ENCODE data around the gene ACRBP.

The ACRBP gene

DNA sequence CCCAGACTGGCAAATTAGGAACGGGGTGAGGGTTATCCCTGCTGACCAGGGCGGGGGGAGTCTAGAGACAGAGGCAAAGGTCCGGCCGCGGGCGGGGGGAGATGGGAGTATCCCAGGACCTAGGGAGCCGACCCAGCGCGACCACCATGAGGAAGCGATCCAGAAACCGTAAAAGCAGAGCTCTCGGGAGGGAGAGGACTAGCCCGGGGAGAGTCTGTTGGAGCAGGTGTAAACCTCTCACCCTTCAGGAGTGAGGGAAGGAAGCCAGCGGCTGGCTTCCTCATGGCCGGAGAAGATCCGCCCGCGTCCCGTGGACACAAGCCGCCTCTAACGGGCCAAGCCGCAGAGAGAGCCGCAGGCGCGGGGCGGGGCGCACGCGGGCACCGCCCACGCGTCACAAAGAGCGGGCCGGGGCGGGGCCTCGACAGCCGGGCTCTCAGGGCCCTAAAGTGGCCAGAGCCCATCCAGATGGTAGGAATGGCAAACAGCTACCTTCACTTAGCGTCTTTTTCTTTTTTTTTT, at the start of gene ACRBP:
Gene ACRBP, minus strand, starts transcription at position 350 of the 522 bp plus-strand sequence. Its CDS starts 66 bp downstream, at position 284.
- peak; percentile 87 for DNase-seq (ENCODE audit: low spot score)

GRCh38 chr12:6695313-6696045, 48.2 kb upstream of the ACRBP start:
- no peak for DNase-seq (ENCODE audit: low spot score)

DNA sequence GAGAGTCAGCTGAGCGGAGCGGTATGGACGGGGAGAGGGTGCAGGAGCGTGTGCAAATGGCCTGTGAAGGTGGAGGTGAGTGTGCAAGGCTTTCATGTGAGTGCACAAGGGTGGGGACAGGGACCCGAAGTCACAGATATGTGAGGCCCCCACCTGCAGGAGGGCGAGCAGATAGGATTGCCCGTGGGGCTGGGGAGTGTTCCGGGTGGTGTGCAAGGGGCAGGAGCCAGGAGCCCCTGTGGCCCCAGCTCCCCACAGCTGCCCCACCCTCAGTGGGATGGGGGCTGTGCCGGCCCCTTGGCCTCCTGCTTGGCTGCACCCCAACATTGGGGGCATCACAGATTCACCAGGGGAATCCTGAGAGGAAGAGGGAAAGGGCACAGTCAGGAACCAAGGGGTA, 47.5 kb upstream of the ACRBP start:
- no peak for DNase-seq (ENCODE audit: low spot score)

GRCh38 chr12:6693832-6694355, 46.7 kb upstream of the ACRBP start:
- DNase-seq (ENCODE audit: low spot score): no peak

DNA sequence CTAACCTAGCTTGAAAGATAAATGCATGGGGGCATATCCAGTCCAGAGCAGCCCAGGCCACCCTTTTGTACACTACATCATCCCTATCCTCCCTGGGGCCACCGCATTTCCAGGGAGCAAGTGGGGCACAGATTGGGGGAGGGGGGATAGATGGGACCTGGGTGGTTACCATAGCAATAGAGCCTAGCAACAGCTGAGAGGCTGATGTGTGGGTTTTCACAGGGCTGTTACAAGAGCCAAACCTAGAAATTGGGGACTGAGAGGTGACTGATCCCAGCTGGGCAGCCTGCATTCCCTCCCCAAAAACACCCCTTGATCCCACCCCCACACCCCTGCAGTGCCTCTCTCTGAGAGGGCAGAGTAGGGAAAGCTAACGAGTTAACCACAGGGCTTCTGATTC, 45.7 kb upstream of the ACRBP start:
- no peak for DNase-seq (ENCODE audit: low spot score)

- DNase-seq (ENCODE audit: low spot score): no peak
Observed at GRCh38 chr12:6691473-6691872, 44.2 kb upstream of the ACRBP start.

GRCh38 chr12:6688999-6689882, 42.0 kb upstream of the ACRBP start, which contains the start of gene ZNF384:
TSS of gene ZNF384 (minus strand) at chr12:6689375. CDS start at chr12:6679520, 9,855 bp downstream.
- DNase-seq (ENCODE audit: low spot score): peak; percentile 98

DNA sequence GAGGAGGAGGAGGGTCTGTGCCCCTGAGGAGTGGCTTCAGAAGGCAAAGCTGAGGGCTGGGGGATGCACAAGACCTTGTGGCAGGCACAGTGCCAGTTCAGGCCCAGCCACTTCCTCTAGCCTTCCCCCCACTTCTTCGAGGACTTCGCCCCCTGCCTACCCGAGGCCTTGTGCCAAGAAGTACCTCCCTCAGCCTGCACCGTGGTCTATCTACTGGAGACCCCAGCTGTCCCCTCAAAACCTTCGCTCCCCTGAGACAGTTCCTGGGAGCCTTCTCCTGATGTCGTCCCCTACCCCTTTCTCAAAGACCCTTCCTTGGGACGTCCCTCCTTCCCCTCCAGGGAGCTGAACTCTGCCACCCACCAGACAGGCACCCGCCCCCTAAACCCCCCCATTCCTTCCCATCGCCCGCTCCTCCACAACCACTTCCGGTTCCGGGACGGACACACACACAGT, 41.3 kb upstream of the ACRBP start:
- DNase-seq (ENCODE audit: low spot score): no peak

- DNase-seq (ENCODE audit: low spot score): no peak
Observed at GRCh38 chr12:6685814-6686213, 38.6 kb upstream of the ACRBP start.

- DNase-seq (ENCODE audit: low spot score): no peak
Observed at GRCh38 chr12:6684609-6685008, 37.4 kb upstream of the ACRBP start.

GRCh38 chr12:6676962-6677361, 29.7 kb upstream of the ACRBP start:
- DNase-seq (ENCODE audit: low spot score): no peak

DNA sequence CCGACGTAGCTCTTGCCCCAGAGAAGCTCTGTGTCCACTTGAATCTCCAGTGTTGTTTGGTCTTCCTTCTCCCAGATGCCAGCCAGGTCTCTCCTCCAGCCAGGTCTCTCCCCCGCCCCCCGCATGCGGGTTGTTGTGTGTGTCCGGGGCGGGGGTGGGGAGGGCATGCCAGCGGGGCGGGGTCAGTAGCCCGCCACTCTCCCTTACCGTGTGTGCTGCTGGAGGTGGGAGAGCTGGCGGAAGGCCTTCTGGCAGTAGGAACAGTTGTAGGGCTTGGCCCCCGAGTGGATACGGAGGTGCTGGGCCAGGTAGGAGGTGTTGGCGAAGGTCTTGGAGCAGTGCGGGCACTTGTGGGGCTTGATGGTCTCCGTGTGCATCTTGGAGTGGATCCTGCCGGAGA, 24.9 kb upstream of the ACRBP start:
- no peak for DNase-seq (ENCODE audit: low spot score)

GRCh38 chr12:6667559-6668210, 20.5 kb upstream of the ACRBP start:
- no peak for DNase-seq (ENCODE audit: low spot score)

DNA sequence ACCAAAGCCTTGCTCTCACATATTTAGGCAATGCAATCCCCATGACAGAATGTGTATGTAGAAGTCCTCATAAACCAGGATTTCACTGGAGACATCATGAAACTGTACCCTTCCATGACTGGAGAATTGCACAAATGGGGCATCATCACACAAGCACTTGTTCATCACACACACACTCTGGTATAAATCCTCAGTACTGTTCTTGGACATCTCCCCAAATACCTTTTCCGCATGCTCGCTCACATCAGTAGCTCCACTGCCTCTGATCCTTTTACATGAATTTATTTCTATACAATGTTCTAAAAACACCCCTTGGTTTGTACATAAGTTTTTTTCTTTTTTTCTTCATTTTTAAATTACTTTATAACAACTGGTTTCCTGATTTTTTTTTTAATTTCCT, 19.0 kb upstream of the ACRBP start:
- DNase-seq (ENCODE audit: low spot score): no peak

- DNase-seq (ENCODE audit: low spot score): no peak
Observed at GRCh38 chr12:6664902-6665301, 17.7 kb upstream of the ACRBP start.

GRCh38 chr12:6662906-6663742, 15.9 kb upstream of the ACRBP start, which contains the start of gene ING4:
TSS of gene ING4 (minus strand) at chr12:6663119. CDS start at chr12:6663101, 18 bp downstream.
- DNase-seq (ENCODE audit: low spot score): peak; percentile 98

DNA sequence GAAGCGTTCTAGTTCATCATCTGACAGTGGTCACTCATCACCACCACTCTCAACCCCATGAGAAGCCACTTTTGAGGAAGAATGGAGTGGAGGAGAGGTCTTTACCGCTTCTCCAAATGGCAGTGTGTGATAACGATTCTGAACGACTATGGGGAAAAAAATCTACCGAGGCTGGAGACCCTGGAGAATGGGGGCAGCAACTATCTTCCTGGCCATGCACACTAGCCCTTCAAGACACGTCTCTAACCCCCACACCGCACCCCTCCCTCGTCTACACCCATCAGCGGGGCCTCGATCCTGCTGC, 15.3 kb upstream of the ACRBP start:
- no peak for DNase-seq (ENCODE audit: low spot score)

DNA sequence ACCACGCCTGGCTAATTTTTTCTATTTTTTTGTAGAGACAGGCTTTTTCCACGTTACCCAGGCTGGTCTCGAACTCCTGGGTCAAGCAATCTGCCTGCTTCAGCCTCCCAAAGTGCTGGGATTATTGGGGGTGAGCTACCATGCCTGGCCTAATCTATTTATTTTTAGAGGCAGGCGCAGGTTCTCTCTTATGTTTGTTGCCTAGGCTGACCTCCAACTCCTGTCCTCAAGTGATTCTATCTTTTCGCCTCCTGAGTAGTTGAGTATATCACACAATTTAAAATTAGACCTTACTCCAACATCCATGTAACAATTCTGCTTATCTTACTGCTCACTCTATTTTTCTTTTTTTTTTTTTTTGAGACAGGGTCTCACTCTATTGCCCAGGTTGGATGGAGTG, 6.8 kb upstream of the ACRBP start:
- DNase-seq (ENCODE audit: low spot score): no peak

DNA sequence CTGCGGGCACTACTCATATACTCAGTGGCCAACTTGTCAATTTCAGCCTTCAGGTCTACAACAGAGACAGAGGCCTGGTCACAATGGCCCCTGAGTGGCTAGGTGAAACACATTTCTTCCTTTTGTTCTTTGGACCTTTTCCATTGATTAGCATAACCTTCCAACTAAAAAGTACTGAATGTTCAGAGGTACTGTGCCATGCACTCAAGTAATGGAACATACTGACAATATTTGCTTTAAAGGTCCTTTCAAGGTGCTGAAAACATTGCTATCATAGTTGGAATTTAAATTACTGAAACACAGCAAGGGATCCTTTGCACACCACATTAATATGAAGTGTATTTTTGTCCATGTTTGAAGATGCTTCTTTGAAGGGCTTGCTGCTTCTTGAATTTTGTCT, 6.1 kb upstream of the ACRBP start:
- DNase-seq (ENCODE audit: low spot score): no peak

DNA sequence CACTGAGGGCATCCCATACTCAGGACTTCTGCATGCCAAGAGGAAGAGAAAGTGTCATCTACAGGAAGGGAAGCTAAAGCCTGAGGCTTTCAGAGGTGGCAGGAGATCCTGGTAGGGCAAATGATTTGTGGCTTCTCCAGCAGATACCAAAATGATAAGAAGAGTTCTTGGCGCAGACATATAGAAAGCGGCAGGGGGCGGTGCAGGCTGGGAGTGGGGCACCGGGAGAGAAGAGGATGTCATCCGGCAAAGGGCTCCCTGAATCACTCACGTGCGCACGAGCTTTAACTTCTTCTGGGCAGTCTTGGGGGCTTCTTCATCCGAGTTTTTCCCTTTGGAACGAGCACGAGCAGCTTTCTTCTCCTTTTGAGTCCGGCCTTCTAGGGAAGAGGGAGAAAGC, 5.2 kb upstream of the ACRBP start:
- DNase-seq (ENCODE audit: low spot score): no peak

DNA sequence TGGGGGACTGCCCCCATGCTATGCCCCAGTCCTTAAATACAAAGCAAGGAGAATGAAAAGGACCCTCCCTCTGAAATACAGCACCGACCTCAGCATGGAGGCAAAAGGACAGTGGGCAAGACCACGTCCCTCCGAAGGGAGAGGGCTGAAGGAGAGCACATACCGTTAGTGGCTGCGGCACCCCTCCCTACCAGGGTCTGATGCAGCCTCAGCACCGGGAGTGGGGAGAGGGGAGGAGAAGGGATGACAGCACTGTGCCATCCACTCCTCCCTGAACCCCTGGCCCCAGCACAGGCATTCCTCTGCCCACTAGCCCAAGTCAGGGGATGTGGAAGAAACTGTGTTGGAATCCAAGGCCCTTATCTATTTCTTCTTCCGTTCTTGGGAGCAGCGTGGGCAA, 3.6 kb upstream of the ACRBP start:
- DNase-seq (ENCODE audit: low spot score): no peak

All from ecto neural progenitor cell (in vitro differentiated cells).